WERI-Rb-1 (cell line): Measurements from ENCODE around the gene LIN28B.
"Not testable (repeated sequence)": the region's sequence is repeated elsewhere in the genome, so short reads cannot be mapped to it uniquely, and the experiment has no call there.

Source experiments
- DNase-seq: peaks from one replicate; pipeline ENCODE4 v3.0.0-alpha.2; 2020
- H3K27ac ChIP-seq: fragments of 250-450 bp; sonication (Bioruptor Pico); 2 replicates; pipeline ENCODE4 v1.5.1; 2020; ENCODE audit warnings: mild to moderate bottlenecking, moderate library complexity
- H3K27me3 ChIP-seq: fragments of 250-450 bp; sonication (Bioruptor Pico); 2 replicates; pipeline ENCODE4 v1.5.1; 2021; ENCODE audit warnings: mild to moderate bottlenecking, low read depth, moderate library complexity; ENCODE audit not compliant: insufficient read depth, severe bottlenecking
- H3K36me3 ChIP-seq: fragments of 250-450 bp; sonication (Bioruptor Pico); 2 replicates; pipeline ENCODE4 v1.5.1; 2020; ENCODE audit warnings: mild to moderate bottlenecking, moderate library complexity
- H3K4me3 ChIP-seq: 2 replicates; pipeline ENCODE4 v1.5.1; 2011; ENCODE audit warnings: low read depth, mild to moderate bottlenecking, control low read depth, low read length
- H3K9me3 ChIP-seq: fragments of 250-450 bp; sonication (Bioruptor Pico); 2 replicates; pipeline ENCODE4 v1.5.1; 2021; ENCODE audit warnings: mild to moderate bottlenecking, moderate library complexity; ENCODE audit not compliant: severe bottlenecking
- TF ChIP-seq, protein P1 (sequence below): IDR thresholded peaks from 2 replicates; pipeline ENCODE4 v1.5.1; 2011; ENCODE audit warnings: low read depth, mild to moderate bottlenecking, control low read depth, inconsistent platforms, low read length

Gene LIN28B

DNA sequence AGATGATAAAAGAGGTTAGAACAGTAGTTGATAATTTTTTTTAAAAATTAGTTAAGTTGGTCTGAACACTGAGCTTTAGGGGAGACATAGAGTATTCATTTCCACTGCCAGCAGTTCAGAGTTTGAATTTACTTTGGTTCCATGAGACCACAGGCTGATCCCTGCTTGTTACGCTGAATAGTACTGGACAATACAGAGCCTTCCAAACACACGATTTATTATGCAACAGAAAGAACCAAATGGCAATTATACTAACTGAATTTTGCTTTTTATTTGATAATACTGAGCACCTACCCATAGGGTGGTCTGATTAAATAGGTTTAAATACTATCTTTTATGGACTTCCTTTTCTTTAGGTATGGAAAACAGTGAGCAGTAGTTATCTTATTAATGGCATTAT, 111.5 kb downstream of the LIN28B start:
- H3K27ac ChIP-seq: no peak overlapping the region
- DNase-seq: no peak
- H3K4me3 ChIP-seq: no peak overlapping the region
- H3K36me3 ChIP-seq: no peaks in the 10 kb centered on the region
- H3K9me3 ChIP-seq: no peaks in the 10 kb centered on the region
- TF ChIP-seq, protein P1, sequence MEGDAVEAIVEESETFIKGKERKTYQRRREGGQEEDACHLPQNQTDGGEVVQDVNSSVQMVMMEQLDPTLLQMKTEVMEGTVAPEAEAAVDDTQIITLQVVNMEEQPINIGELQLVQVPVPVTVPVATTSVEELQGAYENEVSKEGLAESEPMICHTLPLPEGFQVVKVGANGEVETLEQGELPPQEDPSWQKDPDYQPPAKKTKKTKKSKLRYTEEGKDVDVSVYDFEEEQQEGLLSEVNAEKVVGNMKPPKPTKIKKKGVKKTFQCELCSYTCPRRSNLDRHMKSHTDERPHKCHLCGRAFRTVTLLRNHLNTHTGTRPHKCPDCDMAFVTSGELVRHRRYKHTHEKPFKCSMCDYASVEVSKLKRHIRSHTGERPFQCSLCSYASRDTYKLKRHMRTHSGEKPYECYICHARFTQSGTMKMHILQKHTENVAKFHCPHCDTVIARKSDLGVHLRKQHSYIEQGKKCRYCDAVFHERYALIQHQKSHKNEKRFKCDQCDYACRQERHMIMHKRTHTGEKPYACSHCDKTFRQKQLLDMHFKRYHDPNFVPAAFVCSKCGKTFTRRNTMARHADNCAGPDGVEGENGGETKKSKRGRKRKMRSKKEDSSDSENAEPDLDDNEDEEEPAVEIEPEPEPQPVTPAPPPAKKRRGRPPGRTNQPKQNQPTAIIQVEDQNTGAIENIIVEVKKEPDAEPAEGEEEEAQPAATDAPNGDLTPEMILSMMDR: no peak
- H3K27me3 ChIP-seq: no peaks in the 10 kb centered on the region

DNA sequence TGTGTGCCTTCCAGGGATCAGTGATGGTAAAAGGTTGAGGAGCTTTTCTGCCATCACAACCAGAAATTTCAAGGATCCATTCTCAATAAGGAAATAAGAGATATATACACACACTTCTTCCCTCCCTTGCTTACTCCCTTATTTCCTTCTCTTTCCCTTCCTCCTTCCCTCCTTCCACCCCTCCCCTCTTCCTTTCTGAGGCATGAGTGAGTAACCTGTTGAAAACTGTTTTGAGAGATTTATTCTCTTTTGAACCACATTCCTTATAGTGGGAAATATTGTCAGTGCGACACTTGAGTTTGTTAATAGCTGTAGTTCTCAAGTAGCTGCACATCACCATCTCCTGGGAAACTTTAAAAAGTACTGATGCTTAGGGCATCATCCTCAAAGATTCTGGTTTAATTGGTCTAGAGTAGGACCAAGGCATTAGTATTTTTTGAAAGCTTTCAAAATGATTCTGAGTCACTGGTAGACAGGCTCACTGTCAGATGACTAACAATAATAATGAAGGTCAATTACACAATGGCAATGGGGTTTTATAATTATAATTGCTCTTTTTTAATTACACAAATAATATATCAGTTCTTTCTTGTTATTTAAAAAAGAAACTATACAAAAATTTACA, 113.0 kb downstream of the LIN28B start:
- TF ChIP-seq, protein P1: no peak
- Histone ChIP-seq H3K36me3 (no peaks in the 10 kb centered on the region), H3K27me3 (no peaks in the 10 kb centered on the region), H3K27ac (no peak overlapping the region), H3K9me3 (no peaks in the 10 kb centered on the region), H3K4me3 (no peak overlapping the region)
- DNase-seq: no peak

DNA sequence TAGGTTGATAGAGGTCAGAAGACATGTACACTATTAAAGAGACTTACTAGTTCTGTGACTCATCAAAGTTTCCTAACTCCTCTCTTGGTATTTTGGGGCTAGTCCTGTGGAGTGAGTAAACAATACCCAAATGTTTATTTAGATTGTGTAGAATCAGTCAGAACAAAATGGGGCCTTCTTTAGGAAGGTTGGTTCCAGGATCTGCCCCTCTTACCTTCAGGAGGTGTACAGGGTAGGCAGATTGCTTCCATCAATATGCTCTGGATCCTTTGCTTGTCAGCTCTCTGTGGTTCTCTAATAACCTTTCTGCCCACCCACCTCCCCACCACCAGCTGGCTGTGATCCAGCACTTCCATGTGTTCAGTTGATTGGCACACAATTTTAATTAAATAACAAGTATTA, 115.9 kb downstream of the LIN28B start:
- H3K36me3 ChIP-seq: no peaks in the 10 kb centered on the region
- no peaks in the 10 kb centered on the region for H3K27me3 ChIP-seq
- TF ChIP-seq, protein P1: no peak
- no peak overlapping the region for H3K4me3 ChIP-seq
- no peak for DNase-seq
- no peak overlapping the region for H3K27ac ChIP-seq
- H3K9me3 ChIP-seq: no peaks in the 10 kb centered on the region

DNA sequence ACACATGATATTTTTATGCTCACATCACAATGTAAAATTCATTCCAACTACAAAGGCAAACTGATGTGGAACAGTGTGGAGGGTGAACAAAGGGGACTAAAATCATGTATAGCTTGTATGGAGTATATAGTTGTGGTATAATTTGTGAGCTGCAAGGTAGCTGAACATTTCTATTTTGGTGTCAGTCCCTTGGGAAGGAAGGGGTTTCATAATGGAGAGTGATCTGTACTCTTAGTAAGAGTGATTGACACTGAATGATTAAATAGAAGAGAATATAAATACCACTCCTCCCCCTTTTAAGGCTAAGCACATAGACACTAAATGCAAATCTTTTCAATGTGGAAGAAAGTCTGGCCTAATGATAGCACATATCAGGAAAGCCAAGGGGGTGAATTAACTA, 118.3 kb downstream of the LIN28B start:
- TF ChIP-seq, protein P1: no peak
- no peaks in the 10 kb centered on the region for H3K9me3 ChIP-seq
- H3K36me3 ChIP-seq: peaks cover 4% of the 10 kb centered on the region
- no peak for DNase-seq
- H3K4me3 ChIP-seq: no peak overlapping the region
- H3K27me3 ChIP-seq: no peaks in the 10 kb centered on the region
- no peak overlapping the region for H3K27ac ChIP-seq

DNA sequence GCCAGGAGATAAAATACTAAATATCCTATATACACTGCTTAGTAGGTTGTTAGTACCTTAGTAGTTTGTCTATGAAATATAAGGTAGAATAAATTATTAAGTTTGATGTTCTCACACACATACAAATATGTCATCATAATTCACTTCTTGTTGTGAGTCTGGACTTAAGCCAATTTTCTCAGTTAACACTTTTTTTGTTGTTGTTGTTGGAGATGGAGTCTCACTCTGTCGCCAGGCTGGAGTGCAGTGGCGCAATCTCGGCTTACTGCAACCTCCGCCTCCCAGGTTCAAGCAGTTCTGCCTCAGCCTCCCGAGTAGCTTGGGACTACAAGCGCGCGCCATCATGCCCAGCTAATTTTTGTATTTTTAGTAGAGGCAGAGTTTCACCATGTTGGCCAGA, 119.5 kb downstream of the LIN28B start:
- not testable (repeated sequence) for DNase-seq, H3K27ac ChIP-seq, H3K36me3 ChIP-seq, H3K9me3 ChIP-seq, H3K27me3 ChIP-seq, H3K4me3 ChIP-seq

DNA sequence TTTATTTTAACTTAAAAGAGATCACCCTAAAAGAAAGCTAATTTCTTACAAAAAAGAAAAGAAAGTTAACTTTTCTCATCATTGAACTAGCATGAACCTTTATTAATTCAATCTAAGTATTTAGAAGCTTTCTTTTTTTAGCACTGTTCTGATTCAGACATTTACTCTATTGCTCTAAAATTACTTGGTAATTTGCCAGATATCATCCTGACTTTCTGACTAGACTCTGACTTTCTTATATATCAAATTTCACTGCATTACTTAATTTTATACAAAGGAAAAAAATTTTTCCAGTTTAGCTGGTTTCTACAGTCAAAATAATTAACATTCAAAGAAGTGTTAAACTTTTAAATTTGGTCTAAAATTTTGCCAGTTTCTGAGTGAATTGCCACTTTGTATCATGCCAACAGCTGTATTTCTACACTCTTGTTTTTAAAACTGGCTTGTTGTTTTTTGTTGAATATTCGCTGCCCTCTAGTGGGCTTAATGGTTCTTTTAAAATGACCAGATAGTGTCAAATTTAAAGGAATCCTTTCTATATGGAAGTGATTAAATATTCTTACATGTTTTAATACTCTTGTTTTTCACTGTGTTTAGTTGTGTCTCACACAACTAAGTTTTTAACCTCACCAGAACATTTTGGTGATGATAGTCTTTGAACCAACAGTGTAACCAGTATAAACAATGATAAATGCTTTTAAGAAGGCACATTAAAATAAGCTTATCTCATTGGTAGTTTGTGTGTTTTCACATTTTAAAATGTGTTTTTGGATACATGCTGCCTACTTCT, 120.9 kb downstream of the LIN28B start:
- H3K36me3 ChIP-seq: peaks cover 8% of the 10 kb centered on the region
- H3K9me3 ChIP-seq: no peaks in the 10 kb centered on the region
- no peak overlapping the region for H3K27ac ChIP-seq
- H3K4me3 ChIP-seq: no peak overlapping the region
- no peak for DNase-seq
- TF ChIP-seq, protein P1: no peak
- H3K27me3 ChIP-seq: no peaks in the 10 kb centered on the region
